Measurements from ENCODE around the gene PEX11B. TPM values are rescaled to one million over a fixed set of nuclear protein-coding genes. Genes with fewer than 3 reads are reported as not detected.
"Not testable (repeated sequence)": the region's sequence is repeated elsewhere in the genome, so short reads cannot be mapped to it uniquely, and the experiment has no call there.

Gene PEX11B
- total RNA-seq, 1 experiment from 2014 or later = 26.5 TPM

DNA sequence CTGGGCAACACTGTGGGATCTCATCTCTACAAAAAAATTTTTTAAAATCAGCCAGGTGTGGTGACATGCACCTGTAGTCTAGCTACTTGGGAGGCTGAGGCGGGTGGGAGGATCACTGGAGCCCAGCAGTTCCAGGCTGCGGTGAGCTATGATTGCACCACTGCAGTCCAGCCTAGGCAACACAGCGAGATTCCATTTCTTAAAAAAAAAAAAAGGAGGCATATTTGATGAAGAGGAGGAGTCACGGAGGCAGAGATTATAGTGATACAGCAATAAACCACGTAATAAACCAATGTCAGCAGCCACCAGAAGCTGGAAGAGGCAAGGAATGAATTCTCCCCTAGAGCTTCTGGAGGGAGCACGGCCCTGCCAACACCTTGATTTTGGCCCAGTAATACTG lies 35.3 kb upstream of the PEX11B start:
- DNase-seq (ENCODE audit: extremely low read depth, low read depth) = no peak

DNA sequence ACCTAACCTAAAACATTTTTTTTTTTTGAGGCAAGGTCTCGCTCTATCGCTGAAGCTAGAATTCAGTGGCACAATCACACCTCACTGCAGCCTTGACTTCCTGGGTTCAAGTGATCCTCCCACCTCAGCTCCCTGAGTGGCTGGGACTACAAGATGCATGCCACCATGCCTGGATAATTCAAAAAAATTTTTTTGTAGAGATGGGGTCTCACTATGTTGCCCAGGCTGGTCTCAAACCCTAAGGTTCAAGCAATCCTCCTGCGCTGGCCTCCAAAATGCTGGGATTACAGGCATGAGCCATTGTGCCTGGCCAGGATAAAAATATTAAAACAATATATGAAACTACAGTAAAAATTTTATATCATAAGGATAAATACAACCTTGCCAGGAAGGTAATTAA lies 34.4 kb upstream of the PEX11B start:
- no peak for DNase-seq (ENCODE audit: extremely low read depth, low read depth)

DNA sequence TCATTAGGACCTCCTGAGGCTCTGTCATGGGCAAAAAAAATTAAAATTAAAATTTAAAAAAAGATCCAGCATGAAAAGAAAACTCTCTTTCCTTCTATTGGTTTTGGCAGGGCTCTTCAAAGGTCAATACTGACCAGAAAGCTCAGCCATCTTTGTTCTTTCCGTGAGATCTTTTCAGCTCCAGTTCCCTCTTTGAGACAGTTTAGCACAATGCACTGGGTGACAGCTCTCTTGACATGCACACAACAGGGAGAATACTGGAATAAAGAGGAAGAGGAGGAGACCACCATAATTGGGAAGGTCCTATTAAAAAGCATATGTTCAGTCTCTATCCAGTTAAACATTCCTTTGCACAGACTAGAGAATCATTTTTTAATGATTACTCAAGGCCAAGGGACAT lies 33.0 kb upstream of the PEX11B start:
- no peak for DNase-seq (ENCODE audit: extremely low read depth, low read depth)

DNA sequence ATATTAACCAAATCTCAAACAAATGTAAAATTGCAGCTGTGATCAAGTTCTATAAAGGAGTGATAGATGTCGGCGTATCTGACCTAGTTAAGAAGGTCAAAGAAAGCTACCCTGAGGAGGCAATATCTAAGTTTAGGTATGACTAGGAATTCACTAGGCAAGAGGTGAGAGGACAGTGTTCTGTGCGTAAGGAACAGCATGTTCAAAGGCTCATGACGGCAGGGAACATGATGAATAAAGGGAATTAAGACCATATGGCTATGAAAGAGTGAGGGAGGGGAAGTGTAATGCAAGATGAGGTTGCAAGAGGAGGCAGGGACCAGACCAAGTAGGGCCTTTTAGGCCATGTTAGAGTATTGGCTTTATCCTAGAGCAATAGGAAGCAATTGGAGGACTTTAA lies 30.7 kb upstream of the PEX11B start:
- no peak for DNase-seq (ENCODE audit: extremely low read depth, low read depth)

DNA sequence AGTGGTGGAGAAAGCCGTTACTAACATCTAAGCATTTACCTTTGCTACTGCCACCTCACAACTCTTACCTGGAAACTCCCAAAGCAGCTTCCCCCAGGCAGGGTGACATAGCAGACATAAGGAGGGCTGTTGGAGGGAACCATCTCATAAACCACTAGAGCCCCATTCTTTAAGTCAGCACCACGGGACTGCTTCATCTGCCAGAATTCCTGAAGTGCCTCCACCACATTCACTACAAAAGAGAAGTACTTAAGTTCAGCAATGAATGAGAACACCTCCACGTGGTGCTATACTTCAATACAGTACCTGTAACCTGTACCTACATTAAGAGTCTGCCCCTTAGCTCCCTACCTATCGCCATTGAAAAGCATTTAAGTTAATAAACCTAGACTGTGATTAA lies 29.0 kb upstream of the PEX11B start:
- no peak for DNase-seq (ENCODE audit: extremely low read depth, low read depth)

DNA sequence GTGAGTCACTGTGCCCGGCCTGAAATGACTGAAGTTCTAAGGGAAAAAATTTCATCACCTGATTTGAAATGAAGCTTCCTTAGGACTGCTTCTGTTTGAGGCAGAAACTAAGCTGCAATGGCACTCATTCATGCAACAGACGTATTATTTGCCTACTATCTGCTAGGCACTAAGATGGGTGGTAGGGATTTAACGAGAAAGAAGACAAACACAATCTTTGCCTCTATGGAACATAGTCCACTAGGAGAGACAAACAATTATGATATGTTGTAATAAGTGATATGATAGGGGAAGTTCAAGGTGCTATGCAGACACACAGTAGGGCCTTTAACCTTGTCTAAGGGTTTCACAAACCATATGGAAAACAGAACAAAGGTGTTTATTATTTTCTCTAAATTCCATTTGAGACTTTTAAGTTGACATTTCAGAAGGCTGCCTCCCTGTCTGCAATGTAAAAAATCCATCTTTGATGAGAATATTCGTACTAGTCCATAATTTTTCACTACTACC lies 28.0 kb upstream of the PEX11B start:
- no peak for DNase-seq (ENCODE audit: extremely low read depth, low read depth)

DNA sequence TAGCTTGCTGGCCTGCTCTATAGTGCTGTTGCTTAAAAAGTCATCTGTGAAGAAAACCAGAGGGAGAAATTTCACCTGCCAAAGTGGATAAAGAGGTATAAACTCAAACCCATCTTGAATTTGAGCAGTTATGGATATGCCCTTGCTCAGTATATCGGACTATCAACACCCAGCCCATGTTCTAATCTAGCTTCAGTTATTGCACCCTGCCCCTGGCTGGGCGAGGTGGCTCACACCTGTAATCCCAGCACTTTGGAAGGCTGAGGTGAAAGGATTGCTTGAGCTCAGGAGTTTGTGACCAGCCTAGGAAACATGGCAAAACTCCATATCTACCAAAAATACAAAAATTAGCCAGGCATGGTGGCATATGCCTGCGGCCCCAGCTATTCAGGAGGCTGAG lies 26.0 kb upstream of the PEX11B start:
- DNase-seq (ENCODE audit: extremely low read depth, low read depth) = no peak

DNA sequence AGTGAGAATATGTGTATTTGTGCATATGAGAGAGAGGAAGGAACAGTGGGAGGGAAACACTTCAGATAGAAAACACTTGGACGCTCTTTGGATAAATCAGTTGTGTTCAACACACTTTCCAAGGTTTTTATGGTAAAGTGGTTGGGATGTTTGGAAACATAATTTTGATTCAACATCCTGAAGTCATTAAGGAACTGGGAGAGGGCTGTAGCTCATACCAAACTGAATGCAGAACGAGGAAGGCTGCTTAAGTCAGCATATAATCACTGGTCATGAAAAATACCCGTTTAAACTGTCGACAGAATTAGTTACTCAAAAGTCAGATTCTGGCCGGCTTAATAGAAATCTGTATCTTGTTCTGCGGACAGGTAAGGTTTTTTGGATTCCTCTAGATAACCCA lies 24.4 kb upstream of the PEX11B start:
- no peak for DNase-seq (ENCODE audit: extremely low read depth, low read depth)

DNA sequence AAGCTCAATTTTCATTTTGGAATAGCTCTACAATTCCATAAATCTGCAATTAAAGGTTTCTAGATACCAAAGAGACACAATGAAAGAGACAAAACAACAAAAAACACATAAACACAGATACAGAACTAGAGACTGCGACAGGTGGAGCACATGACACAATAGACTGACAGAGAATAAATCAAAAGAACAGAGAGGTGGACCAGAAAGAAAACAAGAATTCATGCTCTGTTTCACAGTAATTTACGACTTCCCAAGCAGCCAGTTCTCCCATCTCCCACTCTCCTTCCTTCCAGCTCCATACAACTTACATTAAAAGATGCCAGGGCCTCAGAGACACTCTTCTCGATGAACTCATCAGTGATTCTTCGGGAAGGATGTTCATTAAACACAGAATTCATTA lies 23.9 kb upstream of the PEX11B start:
- no peak for DNase-seq (ENCODE audit: extremely low read depth, low read depth)

DNA sequence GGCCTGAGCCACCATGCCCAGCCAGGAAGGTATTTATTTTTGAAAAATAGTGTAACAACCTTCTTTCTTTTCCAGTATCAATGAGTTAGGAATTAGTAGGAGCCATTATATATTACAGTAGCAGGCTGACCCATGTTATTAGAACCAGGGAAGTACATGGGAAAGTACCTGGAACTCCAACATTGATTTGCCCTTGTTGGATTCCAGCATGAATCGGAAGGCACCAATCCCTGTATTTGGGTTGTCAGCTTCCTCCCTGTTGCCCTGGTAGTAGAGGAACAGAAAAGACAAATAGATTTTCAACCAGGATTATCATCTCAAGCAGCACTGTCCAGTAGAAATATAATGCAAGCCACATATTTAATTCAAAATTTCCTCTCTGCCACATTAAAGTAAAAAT lies 18.9 kb upstream of the PEX11B start:
- DNase-seq (ENCODE audit: extremely low read depth, low read depth) = no peak

DNA sequence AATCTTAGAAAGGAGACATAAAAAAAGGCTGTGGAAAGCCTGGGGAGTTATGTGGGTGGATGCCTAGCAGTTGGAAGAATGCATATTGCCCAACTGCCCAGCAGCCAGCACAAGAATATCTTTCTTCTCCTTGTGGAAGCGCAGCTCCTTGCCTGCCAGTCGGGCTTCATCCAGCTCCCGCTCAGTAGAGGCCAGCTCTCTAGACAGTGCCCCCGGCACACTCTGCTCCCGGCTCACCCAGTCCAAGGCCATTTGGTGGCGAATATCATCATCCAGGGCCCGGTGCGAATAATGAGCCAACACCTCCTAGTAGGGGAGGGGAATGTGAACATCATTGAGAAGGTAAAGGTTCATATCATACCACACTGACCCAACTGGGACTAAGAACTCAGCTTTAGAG lies 17.7 kb upstream of the PEX11B start:
- DNase-seq (ENCODE audit: extremely low read depth, low read depth) = no peak

DNA sequence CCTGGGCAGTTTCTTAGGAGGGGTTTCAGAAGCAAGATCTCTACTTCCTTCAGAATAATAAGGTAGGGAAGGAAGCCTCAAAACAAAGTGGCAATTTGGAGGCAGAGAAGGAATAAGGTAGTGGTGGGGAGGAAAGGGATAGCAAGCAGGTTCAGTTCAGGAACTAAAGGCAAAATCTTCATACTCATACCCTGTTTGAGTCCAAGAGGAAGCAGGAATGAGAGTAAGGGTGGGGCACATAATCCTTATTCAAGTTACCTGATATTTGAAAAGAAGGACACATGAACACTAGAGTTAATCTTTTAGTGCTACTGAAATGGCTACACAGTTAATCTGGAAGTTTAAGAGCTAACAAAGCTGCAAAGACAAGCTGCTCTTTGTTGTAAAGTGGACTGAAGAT lies 17.2 kb upstream of the PEX11B start:
- no peak for DNase-seq (ENCODE audit: extremely low read depth, low read depth)

DNA sequence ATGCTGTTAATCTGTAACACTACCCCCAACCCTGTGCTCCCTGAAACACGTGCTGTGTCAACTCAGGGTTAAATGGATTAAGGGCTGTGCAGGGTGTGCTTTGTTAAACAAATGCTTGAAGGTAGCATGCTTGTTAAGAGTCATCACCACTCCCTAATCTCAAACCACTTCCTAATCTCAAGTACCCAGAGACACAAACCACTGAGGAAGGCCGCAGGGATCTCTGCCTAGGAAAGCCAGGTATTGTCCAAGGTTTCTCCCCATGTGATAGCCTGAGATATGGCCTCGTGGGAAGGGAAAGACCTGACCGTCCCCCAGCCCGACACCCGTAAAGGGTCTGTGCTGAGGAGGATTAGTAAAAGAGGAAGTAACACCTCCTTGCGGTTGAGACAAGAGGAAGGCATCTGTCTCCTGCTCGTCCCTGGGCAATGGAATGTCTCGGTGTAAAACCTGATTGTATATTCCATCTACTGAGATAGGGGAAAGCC lies 14.0 kb upstream of the PEX11B start:
- not testable (repeated sequence) for DNase-seq (ENCODE audit: extremely low read depth, low read depth)

DNA sequence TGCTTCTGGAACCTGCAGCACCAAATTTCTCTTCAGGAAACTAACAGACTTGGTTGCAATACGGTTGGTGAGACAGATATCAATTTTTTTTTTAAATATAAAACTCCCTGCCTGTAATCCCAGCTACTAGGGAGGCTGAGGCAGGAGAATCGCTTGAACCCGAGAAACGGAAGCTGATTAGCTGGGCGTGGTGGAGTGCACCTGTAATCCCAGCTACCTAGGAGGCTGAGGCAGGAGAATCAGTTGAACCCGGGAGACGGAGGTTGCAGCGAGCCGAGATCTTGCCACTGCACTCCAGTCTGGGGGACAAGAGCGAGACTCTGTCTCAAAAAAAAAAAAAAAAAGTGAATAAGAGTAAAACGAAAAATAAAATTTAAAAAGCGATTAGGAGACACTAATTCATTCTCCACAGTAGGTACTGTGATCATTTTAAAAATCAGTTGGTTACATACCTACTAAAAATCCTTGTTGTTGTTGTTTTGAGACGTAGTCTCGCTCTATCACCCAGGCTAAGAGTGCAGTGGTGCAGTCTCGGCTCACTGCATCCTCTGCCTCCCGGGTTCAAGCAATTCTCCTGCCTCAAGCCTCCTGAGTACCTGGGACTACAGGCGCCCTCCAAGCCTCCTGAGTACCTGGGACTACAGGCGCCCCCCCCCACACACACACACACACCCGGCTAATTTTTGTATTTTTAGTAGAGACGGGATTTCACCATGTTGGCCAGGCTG lies 9.6 kb upstream of the PEX11B start:
- no peak for DNase-seq (ENCODE audit: extremely low read depth, low read depth)

DNA sequence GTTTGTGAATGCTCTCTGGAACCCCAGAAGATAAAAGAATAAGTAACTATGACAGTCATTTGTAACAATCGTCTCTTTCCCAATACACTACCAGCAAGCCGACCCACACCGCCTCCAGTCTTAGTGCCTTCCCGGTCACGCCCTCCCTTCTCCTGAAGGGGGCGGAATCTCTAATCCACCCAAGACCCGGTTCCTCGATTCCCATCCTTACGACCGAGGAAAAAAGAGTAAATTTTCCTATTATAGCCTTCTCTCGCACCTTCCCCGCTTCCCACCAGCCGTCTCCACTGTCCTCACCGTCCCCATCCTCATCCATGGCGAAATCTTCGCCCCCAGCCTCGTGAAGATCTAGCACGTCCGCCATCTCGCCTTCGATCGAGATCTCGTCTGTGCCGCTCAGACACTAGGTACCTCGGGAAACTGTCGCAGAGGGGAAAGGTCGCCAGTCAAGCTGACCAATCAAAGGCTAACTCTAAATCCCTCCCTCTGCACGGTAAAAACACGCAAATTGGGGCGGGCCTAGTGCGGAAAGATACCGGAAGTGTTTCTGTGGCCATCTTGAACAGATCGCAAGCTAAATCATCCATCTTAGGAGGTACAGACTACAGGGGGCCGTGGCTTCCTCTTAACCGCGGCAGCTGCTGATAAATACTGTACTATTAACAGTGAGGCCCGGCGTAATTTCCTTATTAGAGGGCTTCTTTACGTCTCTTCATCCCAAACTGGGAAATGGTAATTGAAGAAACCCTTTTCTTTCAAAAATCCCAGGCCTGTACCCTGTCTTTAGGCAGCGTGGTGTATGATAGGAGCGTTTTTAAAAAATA lies 8.8 kb upstream of the PEX11B start, which contains the start of gene RBM8A:
Gene RBM8A, minus strand, starts transcription at position 422 of the 824 bp plus-strand sequence. Its CDS starts 58 bp downstream, at position 364.
- DNase-seq (ENCODE audit: extremely low read depth, low read depth) = peak; percentile 99

DNA sequence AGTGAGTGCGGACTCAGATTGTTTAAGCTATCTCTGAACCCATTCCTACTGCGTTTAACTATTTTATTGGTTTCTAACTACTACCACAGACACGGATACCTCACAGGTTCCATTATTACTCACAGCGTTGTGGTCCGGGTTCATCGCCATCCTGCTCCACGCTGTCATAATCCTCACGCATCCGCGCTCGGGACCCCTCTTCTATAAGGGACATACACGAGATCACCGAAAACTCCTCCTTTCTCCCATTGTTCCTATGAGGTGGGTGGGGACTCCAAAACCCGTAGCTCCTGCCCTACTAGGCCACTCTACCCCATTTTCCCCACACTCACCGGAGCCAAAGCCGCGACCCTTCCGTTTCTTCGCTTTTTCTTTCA lies 8.2 kb upstream of the PEX11B start:
- DNase-seq (ENCODE audit: extremely low read depth, low read depth) = no peak

DNA sequence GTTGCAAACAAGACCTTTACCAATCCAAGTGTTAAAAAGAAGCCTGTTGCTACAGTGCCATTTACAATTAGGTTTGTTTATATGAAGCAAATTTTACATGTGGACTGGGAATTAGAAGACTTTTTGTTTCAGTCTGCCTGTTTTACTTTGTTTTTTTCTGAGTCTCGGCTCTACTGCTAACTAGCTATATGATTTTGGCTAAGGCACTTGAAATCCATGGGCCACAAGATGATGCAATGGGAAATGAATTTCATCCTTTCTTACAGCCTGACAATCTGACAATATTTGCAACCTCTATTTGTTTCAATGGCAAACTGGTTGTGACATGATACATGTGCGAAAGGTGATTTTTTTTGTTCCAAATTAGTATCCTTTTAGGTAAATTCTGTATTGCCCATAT lies 3.7 kb upstream of the PEX11B start:
- no peak for DNase-seq (ENCODE audit: extremely low read depth, low read depth)

DNA sequence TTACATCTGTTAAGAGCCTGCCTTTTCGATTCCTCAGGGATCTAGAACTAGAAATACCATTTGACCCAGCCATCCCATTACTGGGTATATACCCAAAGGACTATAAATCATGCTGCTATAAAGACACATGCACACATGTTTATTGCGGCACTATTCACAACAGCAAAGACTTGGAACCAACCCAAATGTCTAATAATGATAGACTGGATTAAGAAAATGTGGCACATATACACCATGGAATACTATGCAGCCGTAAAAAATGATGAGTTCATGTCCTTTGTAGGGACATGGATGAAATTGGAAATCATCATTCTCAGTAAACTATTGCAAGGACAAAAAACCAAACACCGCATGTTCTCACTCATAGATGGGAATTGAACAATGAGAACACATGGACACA lies 1.8 kb upstream of the PEX11B start:
- DNase-seq (ENCODE audit: extremely low read depth, low read depth) = not testable (repeated sequence)

DNA sequence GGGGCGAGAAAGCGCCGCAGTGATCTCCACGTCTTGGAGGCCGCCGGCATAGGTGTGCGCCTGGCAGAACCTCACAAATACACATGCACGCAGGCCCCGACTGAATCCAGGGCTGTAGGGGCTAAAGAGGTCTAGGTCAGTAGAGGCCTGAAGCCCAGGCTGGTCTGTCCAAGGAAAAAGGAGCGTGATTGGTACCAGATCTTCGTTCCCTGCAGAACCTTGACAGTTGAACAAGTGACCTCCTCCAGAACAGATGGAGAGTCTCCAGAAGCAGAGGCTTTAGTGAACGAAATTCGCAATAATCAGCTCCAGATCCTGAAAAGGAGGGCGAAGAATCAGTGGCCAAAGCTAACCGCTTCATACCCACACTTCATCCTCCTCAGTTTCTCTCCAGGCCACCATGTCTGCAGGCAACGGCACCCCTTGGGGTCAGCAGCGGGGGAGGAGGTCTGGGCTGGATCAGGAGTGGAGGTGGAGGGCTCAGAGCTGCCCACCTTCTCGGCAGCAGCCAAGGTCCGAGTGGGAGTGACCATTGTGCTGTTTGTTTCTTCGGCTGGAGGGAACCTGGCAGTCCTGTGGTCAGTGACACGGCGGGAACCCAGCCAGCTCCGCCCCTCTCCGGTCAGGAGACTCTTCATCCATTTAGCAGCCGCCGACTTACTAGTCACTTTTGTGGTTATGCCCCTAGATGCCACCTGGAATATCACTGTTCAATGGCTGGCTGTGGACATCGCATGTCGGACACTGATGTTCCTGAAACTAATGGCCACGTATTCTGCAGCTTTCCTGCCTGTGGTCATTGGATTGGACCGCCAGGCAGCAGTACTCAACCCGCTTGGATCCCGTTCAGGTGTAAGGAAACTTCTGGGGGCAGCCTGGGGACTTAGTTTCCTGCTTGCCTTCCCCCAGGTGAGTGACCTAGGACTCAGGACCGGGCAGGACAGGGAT lies 749 bp upstream of the PEX11B start:
- no peak for DNase-seq (ENCODE audit: extremely low read depth, low read depth)

DNA sequence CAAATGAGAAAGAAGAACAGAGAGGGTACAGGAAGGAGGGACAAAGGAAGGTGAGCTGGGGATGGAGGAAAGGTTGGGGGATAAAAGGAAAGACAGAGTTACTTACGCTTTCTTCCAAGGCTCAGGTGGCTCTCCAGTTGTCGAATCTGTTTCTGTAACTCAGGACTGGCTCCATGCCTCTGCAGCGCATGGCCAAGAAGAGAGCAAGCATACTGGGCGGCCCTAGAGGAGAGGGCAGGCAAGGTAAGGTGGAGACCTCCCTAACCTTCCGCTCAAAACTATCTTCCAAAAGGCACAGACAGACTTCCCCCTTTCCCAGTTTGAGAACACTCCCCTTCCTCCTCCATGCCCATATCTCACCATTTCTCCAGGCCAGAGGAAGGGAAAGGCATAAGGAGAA lies 922 bp downstream of the PEX11B start:
- no peak for DNase-seq (ENCODE audit: extremely low read depth, low read depth)

DNA sequence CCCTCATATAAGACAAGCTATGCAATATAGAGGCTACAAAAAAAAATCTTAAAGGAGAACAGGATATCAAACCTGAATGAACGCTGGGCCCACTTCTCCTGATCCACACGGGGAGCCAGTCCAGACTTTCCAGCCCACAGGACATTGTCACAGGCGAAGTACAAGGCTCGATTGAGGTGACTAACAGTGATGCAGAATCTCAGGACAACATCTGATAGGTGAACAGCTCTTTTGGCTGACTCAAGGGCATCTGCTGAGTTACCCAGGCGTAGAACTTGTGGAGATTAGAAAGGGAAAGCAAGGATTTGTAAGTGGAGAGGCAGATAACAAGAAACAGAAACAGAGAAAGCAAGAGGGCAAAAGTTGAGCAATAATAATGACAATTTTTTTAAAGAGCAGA lies 1.8 kb downstream of the PEX11B start:
- no peak for DNase-seq (ENCODE audit: extremely low read depth, low read depth)
